Activated naive CD4-positive, alpha-beta T cell treated with anti-CD3 and anti-CD28 coated beads for 36 hours (primary cell): ENCODE measurements around the gene TAF1D. TPM values are rescaled to one million over a fixed set of nuclear protein-coding genes. Genes with fewer than 3 reads are reported as not detected.
A peak's percentile ranks its signal among the peaks of the same experiment; 100 is the strongest.
"Not testable (repeated sequence)": the region's sequence is repeated elsewhere in the genome, so short reads cannot be mapped to it uniquely, and the experiment has no call there.

ENCODE experiments used
- CTCF ChIA-PET: fragments of 350-600 bp; sonication (Branson Sonifier 250); formaldehyde crosslinking; loops from one replicate; lab custom pipeline; 2021; ENCODE audit warnings: antibody characterized with exemption; lab: Charles Lee
- DNase-seq: peaks from one replicate; pipeline ENCODE4 v3.0.0-alpha.2; 2020
- H3K27ac Mint-ChIP-seq: one replicate; pipeline ENCODE4 v1.8.0; 2021; ENCODE audit warnings: mild to moderate bottlenecking, mixed read lengths
- H3K27me3 Mint-ChIP-seq: one replicate; pipeline ENCODE4 v1.8.0; 2021; ENCODE audit warnings: low read depth, mixed read lengths
- H3K36me3 Mint-ChIP-seq: one replicate; pipeline ENCODE4 v1.8.0; 2021; ENCODE audit warnings: low read depth, mixed read lengths
- H3K4me1 Mint-ChIP-seq: one replicate; pipeline ENCODE4 v1.8.0; 2021; ENCODE audit warnings: low read depth, mixed read lengths
- H3K4me3 Mint-ChIP-seq: one replicate; pipeline ENCODE4 v1.8.0; 2021; ENCODE audit warnings: mild to moderate bottlenecking, moderate library complexity, mixed read lengths
- H3K9me3 Mint-ChIP-seq: one replicate; pipeline ENCODE4 v1.8.0; 2021; ENCODE audit warnings: mixed read lengths
- intact Hi-C: fragments of 100-400 bp; cut with micrococcal nuclease; formaldehyde crosslinking; loops from one replicate; pipeline ENCODE4 v1.15.1; 2023
- total RNA-seq, 2 experiments: library from RNA; stranded (reverse); gene quantifications; one replicate each; pipeline ENCODE4 v1.2.3, GENCODE V29; 2021

Gene TAF1D
- total RNA-seq, result 100 to 1,000 TPM; 442 to 482 TPM

GRCh38 chr11:93741094-93741881 lies at the start of gene TAF1D, which contains the start of gene C11orf54:
Gene TAF1D (minus strand): TSS chr11:93741495. CDS start chr11:93739304, 2,191 bp downstream.
Gene C11orf54 (plus strand): TSS chr11:93741672. CDS start chr11:93747394, 5,722 bp downstream.
- H3K9me3 Mint-ChIP-seq, result no peaks in the 10 kb centered on the region
- CTCF ChIA-PET, result interaction anchor here (0.5 to 2.2 kb wide), 6 partner anchors 10 to 44 kb away, joined by 3 to 10 read pairs (median 4); partner anchors contain the start of gene MED17
- intact Hi-C loops, result loop anchor here (1.0 to 10.0 kb wide), 9 partner anchors 43 to 1354 kb away; partner anchors contain the start of genes ANKRD49, CEP295, CWC15 and KDM4D
- H3K27ac Mint-ChIP-seq, result peak within 1 kb of the TSS; percentile 97
- peak; percentile 97 for DNase-seq
- peak within 1 kb of the TSS; percentile 93 for H3K4me3 Mint-ChIP-seq
- H3K36me3 Mint-ChIP-seq, result peaks cover 55% of the 10 kb centered on the region
- H3K27me3 Mint-ChIP-seq, result no peaks in the 10 kb centered on the region
- peaks cover 44% of the 10 kb centered on the region for H3K4me1 Mint-ChIP-seq

GRCh38 chr11:93784935-93785360 lies 43.7 kb upstream of the TAF1D start:
- H3K36me3 Mint-ChIP-seq, result peaks cover 27% of the 10 kb centered on the region
- CTCF ChIA-PET, result interaction anchor here (0.7 to 1.0 kb wide), 2 partner anchors 43 to 45 kb away, joined by 3 to 4 read pairs; partner anchors contain the start of genes C11orf54 and TAF1D
- intact Hi-C loops, result loop anchor here (1.0 to 10.0 kb wide), 9 partner anchors 44 to 1188 kb away; partner anchors contain the start of genes ANKRD49, C11orf54, CEP295 and CWC15
- H3K27ac Mint-ChIP-seq, result peak overlapping the region; percentile 98
- H3K27me3 Mint-ChIP-seq, result no peaks in the 10 kb centered on the region
- peak; percentile 61 for DNase-seq
- H3K9me3 Mint-ChIP-seq, result no peaks in the 10 kb centered on the region
- peak overlapping the region; percentile 99 for H3K4me3 Mint-ChIP-seq
- H3K4me1 Mint-ChIP-seq, result peaks cover 43% of the 10 kb centered on the region

DNA sequence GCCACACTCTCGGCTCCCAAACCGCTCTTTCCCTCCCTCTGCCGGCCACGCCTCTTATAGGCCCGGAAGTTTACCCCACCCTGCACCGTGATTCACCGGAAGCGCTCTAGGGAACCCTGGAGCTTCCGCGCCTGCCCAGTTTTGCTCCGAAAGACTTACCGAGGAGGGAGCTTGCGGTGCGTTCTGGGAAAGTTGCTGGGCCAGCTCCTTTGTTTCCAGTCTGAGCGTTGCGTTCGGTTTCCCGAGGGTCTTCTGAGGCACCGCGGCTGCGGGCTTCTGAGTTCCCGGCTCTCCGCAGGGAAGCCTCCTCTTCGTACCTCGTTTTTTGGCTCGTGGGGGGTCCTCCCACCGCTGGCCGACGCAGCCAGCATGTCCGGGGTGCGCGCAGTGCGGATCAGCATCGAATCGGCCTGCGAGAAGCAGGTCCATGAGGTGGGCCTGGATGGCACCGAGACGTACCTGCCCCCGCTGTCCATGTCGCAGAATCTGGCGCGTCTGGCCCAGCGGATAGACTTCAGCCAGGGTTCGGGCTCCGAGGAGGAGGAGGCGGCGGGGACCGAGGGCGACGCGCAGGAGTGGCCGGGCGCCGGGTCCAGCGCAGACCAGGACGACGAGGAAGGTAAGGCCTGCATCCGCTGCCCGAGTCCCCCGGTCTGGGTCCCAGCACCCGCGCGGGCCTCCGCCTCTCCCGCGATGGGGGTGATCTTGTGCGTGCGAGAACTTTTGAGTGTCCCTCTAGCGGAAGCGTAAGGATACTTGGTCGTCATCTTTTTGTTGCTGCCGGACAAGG lies 43.0 kb upstream of the TAF1D start, which contains the start of gene MED17:
MED17 (plus strand) TSS at position 138 of the 790 bp plus-strand sequence; CDS start at position 370, 232 bp downstream.
- intact Hi-C loops, result loop anchor here (1.0 to 10.0 kb wide), 9 partner anchors 43 to 1189 kb away; partner anchors contain the start of genes ANKRD49, C11orf54, CEP295 and CWC15

DNA sequence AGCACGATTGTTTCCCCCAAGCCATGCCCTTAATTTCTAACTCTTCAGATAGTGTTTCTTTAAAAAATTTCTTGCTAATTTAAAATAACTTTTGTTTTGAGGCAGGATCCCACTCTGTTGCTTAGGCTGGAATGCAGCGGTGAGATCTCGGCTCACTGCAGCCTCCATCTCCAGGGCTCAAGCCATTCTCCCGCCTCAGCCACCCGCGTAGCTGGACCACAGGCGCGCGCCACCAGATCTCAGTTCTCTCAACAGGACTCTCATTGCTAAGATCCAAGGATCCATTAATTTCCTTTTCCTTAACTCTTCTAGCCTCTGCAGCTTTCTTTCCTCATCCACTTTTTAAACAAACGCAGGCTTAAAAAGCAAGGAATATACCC lies 42.5 kb upstream of the TAF1D start:
- CTCF ChIA-PET, result interaction anchor here (0.6 to 1.8 kb wide), 6 partner anchors 17 to 1258 kb away, joined by 3 to 10 read pairs (median 4); partner anchors contain the start of genes C11orf54 and TAF1D
- Mint-ChIP-seq H3K4me1 (peaks cover 41% of the 10 kb centered on the region), H3K9me3 (no peaks in the 10 kb centered on the region), H3K36me3 (peaks cover 22% of the 10 kb centered on the region), H3K27me3 (no peaks in the 10 kb centered on the region), H3K4me3 (peak overlapping the region; percentile 99), H3K27ac (peak overlapping the region; percentile 98)
- intact Hi-C loops, result loop anchor here (1.0 to 10.0 kb wide), 9 partner anchors 42 to 1190 kb away; partner anchors contain the start of genes ANKRD49, C11orf54, CEP295 and CWC15
- no peak for DNase-seq

More for the DNA sequence above, 43.0 kb upstream of the TAF1D start, which contains the start of gene MED17:
- Mint-ChIP-seq H3K27me3 (no peaks in the 10 kb centered on the region), H3K4me3 (peak within 1 kb of the TSS; percentile 99), H3K36me3 (peaks cover 24% of the 10 kb centered on the region), H3K9me3 (no peaks in the 10 kb centered on the region), H3K4me1 (peaks cover 43% of the 10 kb centered on the region), H3K27ac (peak within 1 kb of the TSS; percentile 98)
- DNase-seq, result peak; percentile 94
- CTCF ChIA-PET, result interaction anchor here (0.6 to 1.8 kb wide), 6 partner anchors 17 to 1257 kb away, joined by 3 to 10 read pairs (median 4); partner anchors contain the start of genes C11orf54 and TAF1D

DNA sequence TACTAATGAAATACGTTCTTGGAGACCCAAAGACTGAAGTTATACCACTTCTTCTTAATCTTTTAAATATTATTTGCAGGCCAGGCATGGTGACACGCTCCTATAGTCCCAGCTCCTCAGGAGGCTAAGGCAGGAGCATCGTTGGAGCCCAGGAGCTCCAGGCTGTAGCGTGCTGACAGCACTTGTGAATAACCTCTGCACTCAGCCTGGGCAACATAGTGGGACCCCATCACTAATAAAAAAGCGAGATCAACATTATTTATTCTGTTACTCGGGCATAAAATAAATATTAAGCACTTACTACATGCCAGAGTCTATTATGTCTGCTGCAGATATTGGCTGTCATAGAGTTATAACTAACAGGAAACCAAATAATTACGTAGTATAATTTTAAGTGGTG lies 42.1 kb upstream of the TAF1D start:
- CTCF ChIA-PET, result interaction anchor here (0.6 to 1.8 kb wide), 4 partner anchors 42 to 1258 kb away, joined by 3 to 10 read pairs (median 5); partner anchors contain the start of genes C11orf54 and TAF1D
- Mint-ChIP-seq H3K27me3 (no peaks in the 10 kb centered on the region), H3K9me3 (no peaks in the 10 kb centered on the region), H3K4me3 (peak overlapping the region; percentile 99), H3K4me1 (peaks cover 39% of the 10 kb centered on the region), H3K27ac (peak overlapping the region; percentile 98), H3K36me3 (peaks cover 20% of the 10 kb centered on the region)
- intact Hi-C loops, result loop anchor here (10.0 kb wide), 1 partner anchor 549 kb away; no protein-coding TSS in a partner anchor
- DNase-seq, result no peak

- Mint-ChIP-seq H3K27me3 (no peaks in the 10 kb centered on the region), H3K9me3 (peaks cover 4% of the 10 kb centered on the region), H3K36me3 (peaks cover 9% of the 10 kb centered on the region), H3K27ac (no peak overlapping the region), H3K4me1 (no peaks in the 10 kb centered on the region), H3K4me3 (no peak overlapping the region)
- DNase-seq, result peak; percentile 18
- intact Hi-C loops, result no loop called here
- CTCF ChIA-PET, result no interaction called here
Measured at GRCh38 chr11:93775289-93775688, 34.0 kb upstream of the TAF1D start.

- H3K27me3 Mint-ChIP-seq, DNase-seq, H3K4me1 Mint-ChIP-seq, intact Hi-C loops, CTCF ChIA-PET, H3K27ac Mint-ChIP-seq, H3K9me3 Mint-ChIP-seq, H3K4me3 Mint-ChIP-seq, H3K36me3 Mint-ChIP-seq: not testable (repeated sequence)
Measured at GRCh38 chr11:93774560-93774959, 33.3 kb upstream of the TAF1D start.

DNA sequence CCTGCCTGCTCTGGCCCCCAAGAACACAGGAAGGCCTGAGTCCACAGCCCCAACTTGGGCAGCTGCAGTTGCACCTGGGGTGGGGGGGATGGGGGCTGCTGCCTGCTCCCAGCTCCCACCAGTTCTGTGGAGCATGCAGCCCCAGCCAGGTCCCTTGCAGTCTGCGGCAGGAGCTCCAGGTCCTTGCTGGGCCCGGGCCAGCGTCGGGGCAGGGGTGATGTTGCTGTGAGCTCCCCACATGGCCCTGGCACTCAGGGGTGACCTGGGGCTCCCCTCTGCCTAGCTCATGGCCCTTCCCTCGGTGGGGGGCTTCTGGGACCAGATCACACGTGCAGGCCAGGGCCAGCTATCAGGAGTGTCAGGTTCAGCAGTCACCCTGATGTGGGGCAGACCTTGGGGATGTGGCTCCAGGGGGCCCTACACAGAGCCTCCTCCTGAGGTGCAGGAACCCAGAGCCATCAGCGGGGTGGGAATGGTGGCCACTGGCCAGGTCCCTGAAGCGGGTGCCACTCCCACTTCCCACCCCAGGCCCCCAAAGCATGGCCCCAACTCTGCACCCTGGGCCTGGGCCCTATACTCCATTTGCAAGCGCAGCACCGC lies 32.4 kb upstream of the TAF1D start:
- DNase-seq, result no peak
- Mint-ChIP-seq H3K4me1 (no peaks in the 10 kb centered on the region), H3K27ac (no peak overlapping the region), H3K9me3 (peaks cover 4% of the 10 kb centered on the region), H3K27me3 (no peaks in the 10 kb centered on the region), H3K36me3 (peaks cover 7% of the 10 kb centered on the region), H3K4me3 (no peak overlapping the region)
- intact Hi-C loops, result no loop called here
- CTCF ChIA-PET, result no interaction called here

- H3K9me3 Mint-ChIP-seq, result peaks cover 7% of the 10 kb centered on the region
- CTCF ChIA-PET, result no interaction called here
- intact Hi-C loops, result no loop called here
Measured at GRCh38 chr11:93773045-93773477, 31.8 kb upstream of the TAF1D start.

GRCh38 chr11:93772123-93772522 lies 30.8 kb upstream of the TAF1D start:
- H3K4me1 Mint-ChIP-seq, result no peaks in the 10 kb centered on the region
- no peak overlapping the region for H3K4me3 Mint-ChIP-seq
- no peak for DNase-seq
- intact Hi-C loops, result no loop called here
- CTCF ChIA-PET, result no interaction called here
- no peaks in the 10 kb centered on the region for H3K27me3 Mint-ChIP-seq
- no peak overlapping the region for H3K27ac Mint-ChIP-seq
- H3K9me3 Mint-ChIP-seq, result peaks cover 12% of the 10 kb centered on the region
- peaks cover 11% of the 10 kb centered on the region for H3K36me3 Mint-ChIP-seq

More at GRCh38 chr11:93773045-93773477, 31.8 kb upstream of the TAF1D start:
- H3K27me3 Mint-ChIP-seq, result no peaks in the 10 kb centered on the region
- H3K36me3 Mint-ChIP-seq, result peaks cover 7% of the 10 kb centered on the region
- no peak for DNase-seq
- H3K4me3 Mint-ChIP-seq, result no peak overlapping the region
- no peaks in the 10 kb centered on the region for H3K4me1 Mint-ChIP-seq
- no peak overlapping the region for H3K27ac Mint-ChIP-seq

GRCh38 chr11:93770160-93770559 lies 28.9 kb upstream of the TAF1D start:
- no peak for DNase-seq
- intact Hi-C loops, result no loop called here
- peaks cover 20% of the 10 kb centered on the region for H3K9me3 Mint-ChIP-seq
- no peak overlapping the region for H3K27ac Mint-ChIP-seq
- peaks cover 20% of the 10 kb centered on the region for H3K36me3 Mint-ChIP-seq
- CTCF ChIA-PET, result interaction anchor here (0.6 kb wide), 1 partner anchor 30 kb away, joined by 3 read pairs; no protein-coding TSS in a partner anchor
- no peaks in the 10 kb centered on the region for H3K27me3 Mint-ChIP-seq
- no peak overlapping the region for H3K4me3 Mint-ChIP-seq
- H3K4me1 Mint-ChIP-seq, result no peaks in the 10 kb centered on the region
